Left colon (tissue), 2 donors: ENCODE data around the gene WTAP. TPM values are rescaled to one million over a fixed set of nuclear protein-coding genes. Genes with fewer than 3 reads are reported as not detected.
"Not testable (repeated sequence)": the region's sequence is repeated elsewhere in the genome, so short reads cannot be mapped to it uniquely, and the experiment has no call there.

ENCODE experiments used
- ATAC-seq: fragments of 200-7000 bp; cut with Tn5 transposase; one replicate; pipeline ENCODE4 v1.9.1; 2020; ENCODE audit warnings: mild to moderate bottlenecking, moderate library complexity
- DNase-seq, 2 donors: peaks; one replicate each; pipeline ENCODE4 v3.0.0-alpha.2; 2020
- intact Hi-C, 2 donors: fragments of 100-400 bp; cut with DNase I in 1 of 2; cut with micrococcal nuclease in 1 of 2; formaldehyde crosslinking; loops; one replicate each; pipeline versions ENCODE4 v1.11.2 to v1.14.0; 2022; cut with DNase I, micrococcal nuclease
- total RNA-seq, 2 donors: library from RNA; stranded (reverse); fragmentation: NEBNext Ultra II Directional; extraction: Animal tissue kit (Norgen Biotek cat#: 25700); gene quantifications; one replicate each; pipeline ENCODE4 v1.2.1, GENCODE V29; 2021
- donor health status: DM: no; HTN: no; CAD: no.
- donor health status: DM: yes; HTN: yes; CAD: no.

WTAP gene
- total RNA-seq, 2 donors from 2014 or later = 73.4 to 79.3 TPM

DNA sequence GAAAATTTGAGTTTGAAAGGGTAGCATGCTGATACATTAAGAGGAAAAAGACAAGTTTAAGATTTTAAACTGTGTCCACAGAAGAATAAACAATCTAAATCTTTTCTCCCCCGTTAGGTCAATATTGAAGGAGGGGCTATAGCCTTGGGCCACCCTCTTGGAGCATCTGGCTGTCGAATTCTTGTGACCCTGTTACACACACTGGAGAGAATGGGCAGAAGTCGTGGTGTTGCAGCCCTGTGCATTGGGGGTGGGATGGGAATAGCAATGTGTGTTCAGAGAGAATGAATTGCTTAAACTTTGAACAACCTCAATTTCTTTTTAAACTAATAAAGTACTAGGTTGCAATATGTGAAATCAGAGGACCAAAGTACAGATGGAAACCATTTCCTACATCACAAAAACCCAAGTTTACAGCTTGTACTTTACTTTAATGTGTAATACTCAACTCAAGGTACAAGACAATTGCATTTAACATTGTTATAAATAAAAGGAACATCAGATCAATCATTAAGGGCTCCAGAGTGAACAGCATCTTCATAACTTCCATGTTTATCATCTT is 51.3 kb downstream of the WTAP start:
- ATAC-seq (peak; percentile 35), DNase-seq (no peak)
- intact Hi-C loops = no loop called here

DNA sequence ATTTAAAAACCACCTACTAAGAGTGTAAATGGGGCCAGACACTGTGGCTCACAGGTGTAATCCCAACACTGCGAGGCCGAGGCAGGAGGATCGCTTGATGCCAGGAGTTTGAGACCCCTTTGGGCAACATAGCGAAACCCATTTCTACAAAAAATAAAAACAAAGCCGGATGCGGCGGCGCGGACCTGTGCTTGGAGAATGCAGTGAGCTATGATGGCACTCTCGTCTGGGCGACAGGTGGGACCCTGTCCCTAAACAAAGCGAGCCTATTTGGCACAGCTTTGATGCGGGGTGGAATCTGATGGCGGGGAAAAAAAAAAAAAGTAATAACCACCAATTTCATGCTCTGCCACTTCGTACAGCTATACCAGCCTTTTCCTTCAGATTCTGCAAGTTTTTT is 61.0 kb downstream of the WTAP start:
- intact Hi-C loops = loop anchor here in 1 of 2 donors (10.0 kb wide), 2 partner anchors 53 to 103 kb away; no protein-coding TSS in a partner anchor
- no peak for ATAC-seq
- peak in 1 of 2 donors; percentile 39 for DNase-seq

DNA sequence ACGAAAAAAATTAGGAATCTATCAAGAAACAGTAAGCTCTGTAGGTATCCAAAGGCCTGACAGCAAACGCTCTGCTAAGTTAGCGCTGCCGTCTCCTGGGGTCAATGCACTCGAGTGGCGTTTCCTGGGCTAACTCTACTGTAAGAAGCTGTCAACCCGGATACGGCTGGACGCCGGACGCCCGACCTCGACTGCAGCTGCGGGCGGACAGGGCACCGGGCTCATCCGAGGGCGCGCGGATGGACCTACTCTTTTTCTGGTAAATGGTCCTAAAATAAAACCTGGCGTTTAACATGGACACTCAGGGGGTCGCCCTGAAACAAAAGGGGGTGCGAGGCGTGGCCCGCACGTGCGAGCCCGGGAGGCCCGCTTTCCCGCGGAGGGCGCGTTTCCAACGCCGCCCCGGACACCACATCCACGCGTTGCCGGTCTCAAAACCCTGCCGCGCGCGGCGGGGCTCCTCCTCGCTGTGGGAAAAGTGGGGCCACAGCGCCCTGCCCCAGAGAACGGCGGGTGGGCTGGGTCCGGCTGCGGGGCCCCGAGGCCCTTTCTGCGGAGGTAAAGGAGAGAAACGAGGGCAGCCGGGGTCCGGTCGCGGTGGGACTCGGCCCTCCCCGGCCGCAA is 61.6 kb downstream of the WTAP start:
- intact Hi-C loops = loop anchor here in 1 of 2 donors (10.0 kb wide), 2 partner anchors 54 to 104 kb away; no protein-coding TSS in a partner anchor
- ATAC-seq (peak; percentile 46), DNase-seq (peak; percentile 61 to 75)

DNA sequence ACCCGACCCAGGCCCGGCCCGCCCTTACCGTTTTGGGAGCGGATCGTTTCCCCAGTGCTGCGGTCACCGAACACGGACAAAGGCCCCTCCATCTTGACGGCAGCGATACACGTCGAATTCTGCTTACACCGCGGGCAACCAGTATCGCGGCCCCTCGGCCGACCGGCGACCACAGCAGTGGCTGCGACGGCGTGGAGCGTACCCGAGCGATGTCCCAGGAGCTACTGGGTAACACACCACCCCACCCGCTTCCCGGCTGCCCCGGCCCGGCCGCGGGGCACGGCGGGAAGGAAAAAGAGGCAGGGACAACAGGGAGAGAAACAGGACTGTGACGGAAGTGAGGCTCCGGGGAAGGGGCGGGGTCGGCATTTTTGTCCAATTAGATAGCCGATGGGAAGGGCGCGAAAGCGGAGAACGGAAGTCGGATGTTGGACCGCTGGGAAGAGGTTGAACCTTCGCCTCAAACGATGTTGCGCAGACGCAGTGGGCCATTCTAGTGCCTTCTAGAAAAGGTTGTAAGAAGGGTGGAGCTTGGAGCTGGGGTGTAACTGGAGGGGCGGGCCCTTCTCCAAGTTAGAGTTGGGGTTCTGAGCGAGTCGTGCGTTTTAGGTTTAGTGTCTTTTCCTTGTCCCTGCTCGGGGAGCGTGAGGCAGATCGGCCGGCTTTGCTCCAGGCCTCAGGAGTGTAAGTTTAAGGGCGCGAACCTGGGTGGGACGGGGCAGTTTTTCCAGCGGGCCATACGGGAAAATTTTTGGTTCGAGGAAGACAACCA is 62.3 kb downstream of the WTAP start, which contains the start of gene TCP1:
TSS of gene TCP1 (minus strand) at position 226 of the 772 bp plus-strand sequence. CDS start at position 92, 134 bp downstream.
- ATAC-seq (peak; percentile 84), DNase-seq (peak; percentile 100)
- intact Hi-C loops = loop anchor here in 1 of 2 donors (10.0 kb wide), 2 partner anchors 55 to 105 kb away; no protein-coding TSS in a partner anchor

DNA sequence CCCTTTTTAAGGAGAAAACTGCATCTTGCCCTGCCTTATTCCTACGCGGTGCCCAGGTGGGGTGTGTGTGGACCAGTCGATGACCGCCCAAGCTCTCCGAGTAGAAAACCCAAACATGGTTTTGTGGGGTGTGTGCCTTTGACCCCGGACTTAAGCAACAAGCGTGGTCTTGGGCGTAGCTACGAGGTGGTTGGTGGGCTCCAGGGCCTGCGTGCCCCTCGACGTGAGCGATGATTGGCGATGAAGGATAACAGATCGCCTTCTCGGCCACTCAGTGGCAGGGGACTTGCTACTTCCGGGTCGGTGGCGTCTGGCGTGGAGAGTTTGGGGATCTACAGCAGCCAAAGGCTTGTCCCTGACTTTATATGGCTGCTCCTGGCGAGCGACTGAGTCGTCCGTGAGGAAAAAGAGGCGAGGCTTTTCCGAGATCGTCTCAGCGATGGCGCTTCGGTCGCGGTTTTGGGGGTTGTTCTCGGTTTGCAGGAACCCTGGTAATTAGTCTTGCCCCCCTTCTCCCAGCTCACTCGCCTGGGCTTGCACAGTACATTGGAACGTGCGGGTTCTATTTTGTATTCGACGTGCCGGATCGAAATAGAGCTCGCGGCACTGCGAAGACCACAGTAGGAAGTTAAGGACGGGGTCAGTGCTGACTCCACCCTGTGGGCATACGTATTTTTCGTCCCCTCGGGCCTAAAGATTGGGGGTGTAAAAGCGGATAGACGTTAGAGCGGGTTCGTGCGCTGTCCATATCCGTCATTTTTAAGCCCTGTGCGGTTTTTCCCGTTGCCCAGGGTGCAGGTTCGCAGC is 63.0 kb downstream of the WTAP start, which contains the start of gene MRPL18:
TSS of gene MRPL18 (plus strand) at position 319 of the 807 bp plus-strand sequence. CDS start at position 440, 121 bp downstream.
- intact Hi-C loops = no loop called here

DNA sequence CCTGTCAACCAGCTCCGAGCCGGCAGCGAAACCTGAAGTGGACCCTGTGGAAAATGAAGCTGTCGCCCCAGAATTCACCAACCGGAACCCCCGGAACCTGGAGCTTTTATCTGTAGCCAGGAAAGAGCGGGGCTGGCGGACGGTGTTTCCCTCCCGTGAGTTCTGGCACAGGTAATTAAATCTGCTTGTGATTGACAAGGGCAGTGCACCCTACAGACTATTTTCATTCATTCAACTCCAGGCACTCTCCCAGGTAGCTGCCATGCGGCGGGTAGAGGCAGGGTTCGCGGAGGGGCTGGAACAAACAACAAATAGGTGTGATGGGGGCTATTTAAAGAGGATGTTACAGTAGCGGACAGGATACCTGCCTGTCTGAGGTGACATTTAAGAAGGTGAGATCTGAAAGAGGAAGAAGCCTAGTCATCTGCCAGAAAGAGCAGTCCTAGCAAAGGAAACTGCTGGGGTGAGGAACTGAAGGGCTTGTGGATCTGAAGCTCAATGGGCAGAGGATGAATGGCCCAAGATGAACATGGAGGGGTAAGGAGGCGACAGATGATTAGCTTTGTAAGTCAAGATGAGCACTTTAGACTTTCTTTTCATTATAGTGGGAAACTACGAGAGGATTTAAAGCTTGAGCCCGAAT is 63.8 kb downstream of the WTAP start:
- ATAC-seq (peak; percentile 11), DNase-seq (no peak)
- intact Hi-C loops = no loop called here

More for the DNA sequence above, 63.0 kb downstream of the WTAP start, which contains the start of gene MRPL18:
- DNase-seq (peak; percentile 91 to 99), ATAC-seq (peak; percentile 80)

DNA sequence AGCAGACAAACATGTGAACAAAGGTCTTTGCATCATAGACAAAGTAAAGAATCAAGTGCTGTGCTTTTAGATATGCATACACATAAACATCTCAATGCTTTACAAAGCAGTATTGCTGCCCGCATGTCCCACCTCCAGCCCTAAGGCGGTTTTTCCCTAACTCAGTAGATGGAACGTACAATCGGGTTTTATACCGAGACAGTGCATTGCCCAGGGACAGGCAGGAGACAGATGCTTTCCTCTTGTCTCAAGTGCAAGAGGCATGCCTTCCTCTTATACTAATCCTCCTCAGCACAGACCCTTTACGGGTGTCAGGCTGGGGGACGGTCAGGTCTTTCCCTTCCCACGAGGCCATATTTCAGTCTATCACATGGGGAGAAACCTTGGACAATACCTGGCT is 67.7 kb downstream of the WTAP start:
- intact Hi-C loops, DNase-seq, ATAC-seq: not testable (repeated sequence)

DNA sequence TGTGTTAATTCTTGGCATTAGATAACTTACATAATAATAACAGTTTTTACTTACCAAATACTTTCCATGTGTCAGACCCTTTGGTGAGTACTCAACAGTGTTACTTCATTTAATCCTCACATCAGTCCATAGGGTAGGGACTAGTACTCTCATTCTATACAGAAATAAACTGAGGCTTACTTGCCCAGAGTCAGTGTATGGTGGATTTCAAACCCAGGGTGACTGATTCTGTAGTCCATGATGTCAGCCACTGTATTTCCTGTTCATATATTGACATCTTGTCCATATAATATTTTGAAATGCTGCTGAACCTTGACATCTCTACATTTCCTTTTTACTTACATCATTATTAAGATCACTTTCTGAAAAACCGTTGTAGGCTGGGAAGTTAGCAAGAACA is 70.2 kb downstream of the WTAP start:
- no peak for ATAC-seq
- intact Hi-C loops = no loop called here
- DNase-seq = no peak

DNA sequence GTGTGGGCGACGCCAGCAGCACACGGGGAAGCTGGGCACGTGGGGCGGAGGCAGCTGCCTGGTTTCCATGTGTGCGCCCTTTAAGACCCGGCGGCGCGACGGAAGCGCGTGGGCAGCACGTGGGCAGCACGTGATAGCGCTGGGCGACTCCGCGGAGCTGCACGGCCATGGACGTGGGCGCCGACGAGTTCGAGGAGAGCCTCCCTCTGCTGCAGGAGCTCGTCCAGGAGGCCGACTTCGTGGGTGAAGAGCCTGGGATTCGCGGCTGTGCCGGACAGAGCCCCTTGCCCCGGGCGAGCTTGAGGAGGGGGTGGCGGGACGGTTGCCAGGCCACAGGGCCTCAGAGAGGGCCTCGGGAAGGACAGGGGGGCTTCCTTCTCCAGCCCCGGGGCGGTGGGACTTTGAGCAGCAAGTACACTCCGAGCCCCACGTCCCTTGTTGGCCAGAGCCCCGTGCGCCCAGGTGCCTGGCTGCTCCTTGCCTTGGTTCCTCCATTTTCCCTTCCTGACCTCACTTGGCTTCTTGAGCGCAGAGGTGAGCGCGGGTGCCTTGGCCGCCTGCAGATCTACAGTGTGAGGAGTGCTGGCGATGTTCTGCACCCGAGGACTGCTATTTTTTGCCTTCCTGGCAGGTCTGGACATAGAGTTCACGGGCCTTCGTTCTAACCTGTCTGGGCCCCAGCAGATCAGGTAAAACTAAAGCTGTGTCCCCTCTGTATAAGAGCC is 73.0 kb downstream of the WTAP start, which contains the start of gene PNLDC1:
TSS of gene PNLDC1 (plus strand) at position 136 of the 725 bp plus-strand sequence. CDS start at position 168, 32 bp downstream.
- intact Hi-C loops = no loop called here
- DNase-seq (no peak), ATAC-seq (no peak)

DNA sequence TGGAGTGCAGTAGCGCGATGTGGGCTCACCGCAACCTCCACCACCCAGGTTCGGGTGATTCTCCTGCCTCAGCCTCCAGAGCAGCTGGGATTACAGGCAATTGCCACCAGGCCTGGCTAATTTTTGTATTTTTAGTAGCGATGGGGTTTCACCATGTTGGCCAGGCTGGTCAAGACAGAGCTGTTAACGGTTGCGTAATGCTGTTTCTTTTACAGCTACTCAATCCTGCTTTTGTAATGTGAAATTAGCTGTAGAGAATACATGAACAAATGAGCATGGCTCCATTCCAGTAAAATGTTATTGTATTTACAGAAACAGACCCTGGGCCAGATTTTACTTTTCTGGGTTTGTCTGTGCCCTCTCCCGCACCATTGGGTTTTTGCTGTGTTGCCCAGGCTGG is 74.6 kb downstream of the WTAP start:
- intact Hi-C loops = no loop called here
- no peak for DNase-seq
- peak; percentile 58 for ATAC-seq

DNA sequence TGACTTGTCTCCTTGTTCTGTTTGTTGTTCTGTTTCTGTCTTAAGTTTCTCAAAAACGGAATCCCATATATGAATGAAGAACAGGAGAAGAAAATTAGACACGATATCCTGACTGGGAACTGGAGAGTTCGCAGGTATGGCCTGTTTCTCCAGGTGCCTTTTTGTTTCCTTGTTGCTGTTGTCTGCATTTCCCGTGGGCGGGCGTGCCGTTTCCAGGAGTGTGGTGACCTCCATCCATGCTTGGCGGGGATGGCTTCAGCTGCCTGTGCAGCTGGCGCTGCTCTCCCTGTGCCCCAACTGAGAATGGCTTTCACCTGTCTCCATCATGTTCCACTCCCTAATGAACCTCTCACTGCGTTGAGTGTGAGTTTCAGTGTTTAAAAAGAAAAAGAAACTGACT is 77.2 kb downstream of the WTAP start:
- ATAC-seq (peak; percentile 66), DNase-seq (peak in 1 of 2 donors; percentile 45)
- intact Hi-C loops = no loop called here

DNA sequence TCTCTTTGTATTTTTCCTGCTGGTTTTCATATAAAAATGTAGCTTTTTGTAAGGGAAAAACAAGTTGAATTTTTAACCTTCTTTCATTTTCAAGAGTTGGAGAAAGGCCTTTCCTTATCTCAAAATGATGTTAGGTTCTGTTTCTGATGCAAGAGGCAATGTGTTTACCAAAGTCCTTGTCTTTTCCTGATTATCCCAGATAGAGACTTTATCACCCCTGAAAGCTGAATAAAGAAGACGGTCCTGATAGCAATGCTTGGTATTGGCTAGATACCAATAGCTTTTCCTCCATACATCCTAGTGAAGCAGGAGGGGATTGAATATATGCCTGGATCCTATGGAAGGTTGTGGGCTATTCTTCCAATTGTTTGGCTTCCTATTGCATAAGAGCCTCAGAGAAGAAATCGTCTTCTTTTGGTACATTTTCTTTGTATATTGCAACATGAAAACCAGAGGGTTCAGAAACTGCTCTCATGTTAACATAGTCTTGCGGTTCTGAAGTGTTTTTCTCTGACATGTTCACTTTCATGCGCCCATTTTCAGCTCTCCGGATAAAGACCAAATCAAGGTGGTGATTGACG is 78.2 kb downstream of the WTAP start:
- no peak for ATAC-seq
- no peak for DNase-seq
- intact Hi-C loops = no loop called here

Other genes with a start within 250 kb of the WTAP start
- gene SOD2, start 34.3 kb upstream of the WTAP start, total RNA-seq = 100 to 1,000 TPM; 284 to 402 TPM
- 100 to 1,000 TPM in 1 of 2 donors, 10 to 100 TPM in 1; 72.8 to 114 TPM for gene ACAT2, start 34.5 kb downstream of the WTAP start, total RNA-seq
- gene TCP1, start 62.1 kb downstream of the WTAP start, total RNA-seq = 100 to 1,000 TPM; 165 to 172 TPM
- gene MRPL18, start 63.0 kb downstream of the WTAP start, total RNA-seq = 10 to 100 TPM; 66.9 to 72.5 TPM
- gene PNLDC1, start 72.8 kb downstream of the WTAP start, total RNA-seq = not detected
- not detected for gene MAS1, start 163.5 kb downstream of the WTAP start, total RNA-seq
- 100 to 1,000 TPM in 1 of 2 donors, 10 to 100 TPM in 1; 97.3 to 100 TPM for gene IGF2R, start 241.6 kb downstream of the WTAP start, total RNA-seq